K562 (cell line): ENCODE data around the gene KLHL30. TPM values are rescaled to one million over a fixed set of nuclear protein-coding genes. Genes with fewer than 3 reads are reported as not detected.
A peak's percentile ranks its signal among the peaks of the same experiment; 100 is the strongest.

ENCODE experiments used
- ATAC-seq: fragments of 200-7000 bp; cut with Tn5 transposase; 3 replicates; pipeline ENCODE4 v1.9.1; 2020; ENCODE audit warnings: moderate library complexity
- BruUV-seq: library from RNA; stranded (reverse); fragments of 400-500 nt; replicated peaks from 2 replicates; lab custom pipeline; 2021; lab: Mats Ljungman, UMichigan
- CTCF ChIA-PET: fragments of 300-600 bp; formaldehyde crosslinking; extraction: SDS; loops from one replicate; lab custom pipeline; 2021; ENCODE audit warnings: low intra/inter-chr PET ratio; lab: Yijun Ruan, JAX
- POLR2A ChIA-PET: fragments of 300-600, 350-650 bp; sonication (Branson Sonifier 250); formaldehyde crosslinking; extraction: SDS; loops from one replicate; lab custom pipeline; 2021; ENCODE audit warnings: antibody characterized with exemption, inconsistent platforms; lab: Yijun Ruan, JAX
- DNase-seq, 4 experiments: peaks; one replicate each; pipeline versions ENCODE4 v3.0.0 to v3.0.0-alpha.2; 2011 to 2018; ENCODE audit warnings: low spot score in 3 of 4, mixed read lengths in 3 of 4; ENCODE audit errors: extremely low read depth in 1 of 4
- FAIRE-seq: peaks from 2 replicates; lab custom pipeline; 2011; peaks lifted over from hg19 to GRCh38; lab: Jason Lieb, UNC
- H2AFZ ChIP-seq: 2 replicates; pipeline ENCODE4 v1.6.0; 2011; ENCODE audit warnings: low read depth, low read length, control low read depth, inconsistent platforms
- H3K27ac ChIP-seq: fragments of 200-600 bp; 3 replicates; pipeline ENCODE4 v1.8.0; 2011; ENCODE audit warnings: low read depth, mild to moderate bottlenecking, control low read depth, inconsistent platforms, low read length, moderate library complexity, mixed read lengths; ENCODE audit errors: extremely low read depth
- H3K27me3 ChIP-seq, 2 experiments: fragments of 300-600 bp in 1 of 2; 2 replicates in 1 of 2; 3 replicates in 1 of 2; pipeline versions ENCODE4 v1.6.0 to v1.8.0; 2011; ENCODE audit warnings: inconsistent platforms in 2 of 2, low read length in 2 of 2, mild to moderate bottlenecking in 1 of 2, mixed read lengths in 1 of 2, moderate library complexity in 1 of 2; ENCODE audit not compliant: control insufficient read depth in 2 of 2, insufficient read depth in 2 of 2
- H3K36me3 ChIP-seq: fragments of 300-600 bp; 3 replicates; pipeline ENCODE4 v1.8.0; 2011; ENCODE audit warnings: mild to moderate bottlenecking, low read length, inconsistent platforms; ENCODE audit not compliant: control insufficient read depth, insufficient read depth
- H3K4me1 ChIP-seq, 2 experiments: fragments of 200-600 bp in 1 of 2; replicated peaks in 1 of 2; 2 replicates in 1 of 2; 3 replicates in 1 of 2; pipeline versions ENCODE4 v1.5.1 to v1.8.0; 2011; ENCODE audit warnings: inconsistent platforms in 2 of 2, low read length in 2 of 2, mild to moderate bottlenecking in 1 of 2, mixed read lengths in 1 of 2, moderate library complexity in 1 of 2; ENCODE audit not compliant: control insufficient read depth in 2 of 2, insufficient read depth in 2 of 2
- H3K4me2 ChIP-seq: 2 replicates; pipeline ENCODE4 v1.6.1; 2011; ENCODE audit warnings: low read length, control low read depth, inconsistent platforms, mixed read lengths; ENCODE audit not compliant: insufficient read depth
- H3K4me3 ChIP-seq: fragments of 200-600 bp; sonication (generic), shearing (Covaris generic); 2 replicates; pipeline ENCODE4 v1.5.1; 2016; ENCODE audit warnings: control low read depth, inconsistent platforms
- H3K79me2 ChIP-seq: fragments of 200-600 bp; 3 replicates; pipeline ENCODE4 v1.8.0; 2011; ENCODE audit warnings: low read length, inconsistent platforms; ENCODE audit not compliant: control insufficient read depth, insufficient read depth
- H3K9ac ChIP-seq, 2 experiments: 2 replicates each; pipeline versions ENCODE4 v1.6.0 to v1.6.1; 2011; ENCODE audit warnings: low read depth in 2 of 2, low read length in 2 of 2, control low read depth in 1 of 2, inconsistent platforms in 1 of 2, mild to moderate bottlenecking in 1 of 2, mixed read lengths in 1 of 2; ENCODE audit not compliant: insufficient read depth in 1 of 2
- H3K9me1 ChIP-seq: one replicate; pipeline ENCODE4 v1.6.0; 2011; ENCODE audit warnings: inconsistent platforms, mild to moderate bottlenecking, low read length, moderate library complexity; ENCODE audit not compliant: control insufficient read depth, insufficient read depth
- H3K9me3 ChIP-seq: replicated peaks from 2 replicates; pipeline ENCODE4 v1.5.1; 2011; ENCODE audit warnings: low read depth, low read length, inconsistent platforms; ENCODE audit not compliant: control insufficient read depth, insufficient read depth
- H4K20me1 ChIP-seq: replicated peaks from 2 replicates; pipeline ENCODE4 v1.6.1; 2011; ENCODE audit warnings: low read length, inconsistent platforms, mixed read lengths; ENCODE audit not compliant: control insufficient read depth, insufficient read depth
- BHLHE40 ChIP-seq: IDR thresholded peaks from 2 replicates; pipeline ENCODE4 v1.6.1; 2011; ENCODE audit warnings: low read length, improper control_type of control experiment
- CEBPG ChIP-seq, 3 experiments: fragments of 200-800 bp in 1 of 3; sonication (Bioruptor generic) in 1 of 3; sonication (generic) in 1 of 3; formaldehyde crosslinking in 1 of 3; IDR thresholded peaks in 2 of 3; conservative IDR thresholded peaks in 1 of 3; 2 replicates each; pipeline versions ENCODE4 v1.6.1 to v1.8.0; 2016 to 2022; ENCODE audit warnings: missing compliant biosample characterization in 2 of 3, missing genetic modification characterization in 2 of 3, mild to moderate bottlenecking in 1 of 3, missing genetic modification reagents in 1 of 3
- CTBP1 ChIP-seq: fragments of 450-650 bp; IDR thresholded peaks from 2 replicates; pipeline ENCODE4 v1.6.1; 2016; ENCODE audit warnings: borderline replicate concordance
- KLF1 ChIP-seq: fragments of 450-650 bp; IDR thresholded peaks from 2 replicates; pipeline ENCODE4 v1.6.1; 2016; ENCODE audit warnings: missing genetic modification characterization, missing compliant biosample characterization
- RAD51 ChIP-seq: fragments of 450-650 bp; IDR thresholded peaks from 2 replicates; pipeline ENCODE4 v1.7.1; 2016; ENCODE audit warnings: low read depth, mild to moderate bottlenecking, borderline replicate concordance
- RBM17 ChIP-seq: fragments of 200-400 bp; formaldehyde crosslinking; IDR thresholded peaks from 2 replicates; pipeline ENCODE4 v1.6.1; 2017; ENCODE audit warnings: low read depth, mild to moderate bottlenecking, low read length, borderline replicate concordance
- WGBS: fragments of 100-300 bp; shearing (Covaris generic); methylation state at CpG from one replicate; pipeline ENCODE4 v1.1.6; 2016; ENCODE audit warnings: low coverage, mixed read lengths; ENCODE audit not compliant: insufficient coverage; ENCODE audit errors: missing lambda C conversion rate; 5-methylcytosine and 5-hydroxymethylcytosine counted together
- in situ Hi-C: fragments of 300-500 bp; cut with MboI; formaldehyde crosslinking; loops from 4 replicates; pipeline ENCODE4 v1.15.0; 2018; ENCODE audit warnings: inconsistent platforms, mixed read lengths
- intact Hi-C: fragments of 100-400 bp; cut with micrococcal nuclease; formaldehyde crosslinking; loops from 2 replicates; pipeline ENCODE4 v1.14.2; 2022
- polyA plus RNA-seq, 8 experiments: library from polyadenylated mRNA; depleted of rRNA in 4 of 8; stranded (reverse) in 5 of 8; unstranded in 3 of 8; fragments of >200 nt; fragmentation: Nextera tagmentation in 2 of 8; fragmentation: Illumina TruSeq in 1 of 8; extraction: Ambion mirVana in 2 of 8; extraction: Trizol in 1 of 8; gene quantifications; 2 replicates each; pipeline versions ENCODE4 v1.2.1 to v1.2.3, GENCODE V29; 2011 to 2014; ENCODE audit warnings: inconsistent platforms in 1 of 8, missing spikeins in 1 of 8
- total RNA-seq, 7 experiments: library from RNA; depleted of rRNA in 6 of 7; stranded (reverse); fragments of >200 nt in 6 of 7; fragmentation: Illumina TruSeq in 2 of 7; extraction: Trizol in 2 of 7; gene quantifications; 2 replicates each; pipeline versions ENCODE4 v1.2.1 to v1.2.3, GENCODE V29; 2011 to 2021; ENCODE audit warnings: low replicate concordance in 1 of 7

The KLHL30 gene
- total and polyA plus RNA-seq, 9 of the 15 experiments (the other 6 are each of a cell fraction or from before 2014, with no cell fraction given): 0.04 TPM; not detected in 8

DNA sequence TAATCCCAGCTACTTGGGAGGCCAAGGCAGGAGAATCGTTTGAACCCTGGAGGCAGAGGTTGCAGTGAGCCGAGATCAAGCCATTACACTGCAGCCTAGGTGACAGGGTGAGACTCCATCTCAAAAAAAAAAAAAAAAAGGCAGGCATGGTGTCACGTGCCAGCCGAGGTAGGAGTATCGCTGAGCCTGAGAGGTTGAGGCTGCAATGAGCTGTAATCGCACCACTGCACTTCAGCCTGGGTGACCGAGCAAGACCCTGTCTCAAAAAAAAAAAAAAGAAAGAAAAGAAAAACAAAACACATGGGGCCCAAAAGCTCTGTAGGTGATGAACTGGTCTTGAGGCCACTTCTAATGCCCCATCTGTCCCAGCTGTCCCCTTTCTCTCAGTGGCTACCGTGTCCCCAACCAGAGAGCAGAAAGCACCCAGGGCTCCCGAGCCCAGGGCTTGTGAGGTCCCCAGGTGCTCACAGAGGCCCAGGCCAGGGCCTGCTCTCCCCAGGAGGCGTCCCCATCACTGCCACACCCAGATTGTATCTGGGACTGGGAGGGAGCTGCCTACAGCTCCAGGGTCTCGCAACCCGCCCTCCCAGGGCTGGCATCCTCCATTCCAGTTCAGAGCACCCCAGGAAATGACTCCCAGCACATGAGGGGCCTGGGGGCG is 8.5 kb downstream of the KLHL30 start:
- in situ Hi-C loops (no loop called here), intact Hi-C loops (no loop called here)
- H3K4me3 ChIP-seq: no peak overlapping the region
- H2AFZ ChIP-seq: no peak overlapping the region
- H3K36me3 ChIP-seq: no peaks in the 10 kb centered on the region
- WGBS: 11% methylated on average over 5 of the region's 13 CpGs
- ChIA-PET POLR2A (interaction anchor here (0.6 to 0.7 kb wide), 2 partner anchors 19 to 875 kb away, joined by 3 read pairs; no protein-coding TSS in a partner anchor), CTCF (no interaction called here)
- peak; percentile 53 for ATAC-seq
- H4K20me1 ChIP-seq: no peaks in the 10 kb centered on the region
- peak overlapping the region in 1 of 2 experiments; percentile 79; a peak in 1 of 4 replicates for H3K9ac ChIP-seq
- no peaks in the 10 kb centered on the region for H3K9me1 ChIP-seq
- H3K4me2 ChIP-seq: no peak overlapping the region
- H3K27ac ChIP-seq: no peak overlapping the region
- TF ChIP-seq RBM17: no peak
- TF ChIP-seq BHLHE40: peak; percentile 50
- TF ChIP-seq CTBP1: peak; percentile 66; the same call in 1 of the 2 replicates
- 0 out of 2 replicates have a peak, but pooled peaks have one; percentile 19 for TF ChIP-seq KLF1 (tag)
- no peak for TF ChIP-seq CEBPG (CRISPR knock-in tag; IDR thresholded peaks at IDR 0.05)
- no peak for TF ChIP-seq CEBPG (tag; conservative IDR thresholded peaks at IDR 0.05 in 1 of 2, IDR thresholded peaks at IDR 0.05 in 1 of 2)
- peak; percentile 33; the same call in 1 of the 2 replicates for TF ChIP-seq RAD51
- H3K4me1 ChIP-seq: peaks cover 0 to 54% of the 10 kb centered on the region in 2 experiments; a peak in 4 of 5 replicates
- no peaks in the 10 kb centered on the region; a peak in 1 of 5 replicates for H3K27me3 ChIP-seq
- no TSS peak for BruUV-seq
- FAIRE-seq: no peak
- H3K9me3 ChIP-seq: no peaks in the 10 kb centered on the region
- H3K79me2 ChIP-seq: no peaks in the 10 kb centered on the region
- DNase-seq: no peak
